Bronchial epithelial cell (primary cell): ENCODE data around the gene PRKG2. TPM values are rescaled to one million over a fixed set of nuclear protein-coding genes. Genes with fewer than 3 reads are reported as not detected.

Source experiments
- DNase-seq: peaks from one replicate; pipeline ENCODE4 v3.0.0-alpha.2; 2010; ENCODE audit warnings: low read depth
- FAIRE-seq: peaks from 2 replicates; lab custom pipeline; 2011; peaks lifted over from hg19 to GRCh38; lab: Jason Lieb, UNC
- H3K27me3 ChIP-seq: 2 replicates; pipeline ENCODE4 v1.5.1; 2011; ENCODE audit warnings: low read length; ENCODE audit not compliant: control insufficient read depth, insufficient read depth
- H3K36me3 ChIP-seq: 2 replicates; pipeline ENCODE4 v1.5.1; 2011; ENCODE audit warnings: low read length; ENCODE audit not compliant: control insufficient read depth, insufficient read depth
- H3K4me3 ChIP-seq: 2 replicates; pipeline ENCODE4 v1.5.1; 2011; ENCODE audit warnings: mild to moderate bottlenecking, low read depth, low read length, control low read depth
- CTCF ChIP-seq: IDR thresholded peaks from 2 replicates; pipeline ENCODE4 v1.5.1; 2011; ENCODE audit warnings: mild to moderate bottlenecking, moderate library complexity, low read length, control low read depth, inconsistent platforms; ENCODE audit not compliant: insufficient read depth, severe bottlenecking
- total RNA-seq: library from RNA; depleted of rRNA; stranded (reverse); fragments of >200 nt; gene quantifications from 2 replicates; pipeline ENCODE4 v1.2.1, GENCODE V29; 2014

PRKG2 gene
- total RNA-seq, 1 donor from 2014 or later, result 5.3 TPM

GRCh38 chr4:81194286-81194685 lies 20.7 kb downstream of the PRKG2 start:
- Histone ChIP-seq H3K27me3 (no peaks in the 10 kb centered on the region), H3K36me3 (no peaks in the 10 kb centered on the region), H3K4me3 (no peak overlapping the region)
- no peak for DNase-seq
- FAIRE-seq, result no peak
- TF ChIP-seq CTCF, result no peak

- DNase-seq (peak; percentile 42), FAIRE-seq (no peak)
- Histone ChIP-seq H3K27me3 (no peaks in the 10 kb centered on the region), H3K36me3 (no peaks in the 10 kb centered on the region), H3K4me3 (no peak overlapping the region)
- TF ChIP-seq CTCF, result no peak
Measured at GRCh38 chr4:81180916-81181315, 34.1 kb downstream of the PRKG2 start.

GRCh38 chr4:81179326-81179725 lies 35.7 kb downstream of the PRKG2 start:
- FAIRE-seq (no peak), DNase-seq (no peak)
- H3K4me3 ChIP-seq, result no peak overlapping the region
- no peak for TF ChIP-seq CTCF
- no peaks in the 10 kb centered on the region for H3K27me3 ChIP-seq
- H3K36me3 ChIP-seq, result no peaks in the 10 kb centered on the region

GRCh38 chr4:81173213-81173612 lies 41.8 kb downstream of the PRKG2 start:
- no peak for TF ChIP-seq CTCF
- Histone ChIP-seq H3K36me3 (no peaks in the 10 kb centered on the region), H3K27me3 (no peaks in the 10 kb centered on the region), H3K4me3 (no peak overlapping the region)
- DNase-seq (peak; percentile 50), FAIRE-seq (no peak)

GRCh38 chr4:81166458-81167160 lies 48.4 kb downstream of the PRKG2 start:
- DNase-seq (peak; percentile 30), FAIRE-seq (no peak)
- TF ChIP-seq CTCF, result no peak

GRCh38 chr4:81165861-81166430 lies 49.1 kb downstream of the PRKG2 start:
- FAIRE-seq (no peak), DNase-seq (peak; percentile 64)
- Histone ChIP-seq H3K4me3 (no peak overlapping the region), H3K27me3 (no peaks in the 10 kb centered on the region), H3K36me3 (no peaks in the 10 kb centered on the region)
- TF ChIP-seq CTCF, result no peak

More at GRCh38 chr4:81166458-81167160, 48.4 kb downstream of the PRKG2 start:
- Histone ChIP-seq H3K4me3 (no peak overlapping the region), H3K27me3 (no peaks in the 10 kb centered on the region), H3K36me3 (no peaks in the 10 kb centered on the region)
